ENCODE data around the gene C1orf167.
A peak's percentile ranks its signal among the peaks of the same experiment; 100 is the strongest.

The C1orf167 gene

GRCh38 chr1:11787804-11788436 lies 25.9 kb downstream of the C1orf167 start:
- no peak for DNase-seq

- no peak for DNase-seq
These were observed 26.6 kb downstream of the C1orf167 start for GRCh38 chr1:11788549-11789053.

DNA sequence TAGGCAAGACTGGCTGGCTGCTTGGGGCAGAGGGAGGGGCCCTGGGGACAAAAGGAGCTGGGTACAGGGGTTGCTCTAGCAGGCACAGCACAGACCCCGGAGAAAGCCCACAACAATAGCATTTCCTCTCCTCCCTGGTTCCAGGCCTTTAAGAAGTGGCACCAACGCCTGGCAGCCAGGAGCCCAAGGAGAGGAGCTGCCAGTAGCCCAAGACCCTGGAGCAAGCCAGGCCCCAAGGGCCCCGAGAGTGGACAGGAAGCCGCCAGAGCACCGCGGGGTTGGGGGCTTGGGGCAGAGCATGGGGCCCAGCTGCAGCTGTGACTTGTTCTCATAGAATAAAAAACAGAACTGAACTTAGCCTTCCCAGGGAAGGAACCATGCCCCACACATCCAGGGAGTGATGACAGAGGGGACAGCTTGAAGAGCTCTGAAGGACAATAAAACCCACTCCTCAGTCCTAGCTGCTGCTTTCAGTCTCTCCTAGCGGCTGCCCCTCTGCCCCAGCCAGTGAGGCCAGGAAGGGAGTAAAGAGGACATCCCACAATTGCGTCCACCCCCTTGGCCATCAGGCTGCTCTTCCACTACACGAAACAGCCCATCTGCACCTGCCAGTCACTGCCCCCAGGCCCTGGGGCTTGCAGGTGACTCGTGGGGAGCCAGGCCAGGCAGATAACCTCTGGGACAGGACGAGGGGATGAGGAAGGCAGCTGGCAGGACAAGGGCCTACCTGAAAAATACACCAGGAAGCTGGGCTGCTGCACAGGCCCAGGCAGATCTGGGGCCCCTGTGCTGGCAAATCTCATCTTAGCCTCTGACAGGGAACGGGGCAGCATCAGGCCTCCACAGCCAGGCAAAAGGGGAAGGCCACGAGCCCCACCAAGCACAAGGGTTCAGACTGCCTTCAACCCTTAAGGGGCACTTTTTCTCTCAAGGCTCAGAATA lies 27.4 kb downstream of the C1orf167 start:
- no peak for DNase-seq

DNA sequence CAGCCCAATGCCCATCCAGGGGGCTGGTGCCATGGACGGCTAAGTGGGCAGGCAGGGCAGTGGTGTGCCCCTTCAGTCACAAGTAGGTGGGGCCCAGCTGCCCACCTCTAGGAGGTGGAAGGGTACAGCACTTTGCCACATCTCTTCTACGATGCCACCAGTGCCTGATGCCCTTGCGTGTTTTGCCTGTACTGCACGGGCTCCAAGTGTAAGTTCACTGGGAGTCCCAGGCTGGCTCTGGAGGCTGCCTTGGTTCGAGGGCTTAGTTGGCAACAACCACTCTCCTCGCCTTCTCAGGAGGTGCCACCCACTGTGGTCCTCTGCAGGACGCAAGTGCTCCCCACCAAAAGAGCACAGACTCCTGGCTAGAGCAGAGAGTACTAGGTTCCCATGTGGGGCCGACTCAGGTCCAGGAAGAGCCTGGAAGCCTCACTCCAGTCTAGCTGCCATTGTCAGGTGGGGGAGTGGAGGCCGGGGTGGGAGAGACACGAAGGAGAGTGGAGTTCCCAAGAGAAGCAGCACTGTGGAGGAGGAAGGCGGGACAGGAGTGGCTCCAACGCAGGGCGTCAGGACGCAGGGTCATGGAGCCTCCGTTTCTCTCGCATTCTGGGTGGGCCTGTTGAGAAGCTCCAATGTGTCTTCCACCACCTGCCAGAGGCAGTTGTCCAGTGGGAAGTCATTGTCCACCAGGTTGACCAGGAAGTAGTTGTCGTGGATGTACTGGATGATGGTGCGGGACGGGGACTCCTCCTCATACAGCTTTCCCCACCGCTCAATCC lies 28.3 kb downstream of the C1orf167 start:
- no peak for DNase-seq

DNA sequence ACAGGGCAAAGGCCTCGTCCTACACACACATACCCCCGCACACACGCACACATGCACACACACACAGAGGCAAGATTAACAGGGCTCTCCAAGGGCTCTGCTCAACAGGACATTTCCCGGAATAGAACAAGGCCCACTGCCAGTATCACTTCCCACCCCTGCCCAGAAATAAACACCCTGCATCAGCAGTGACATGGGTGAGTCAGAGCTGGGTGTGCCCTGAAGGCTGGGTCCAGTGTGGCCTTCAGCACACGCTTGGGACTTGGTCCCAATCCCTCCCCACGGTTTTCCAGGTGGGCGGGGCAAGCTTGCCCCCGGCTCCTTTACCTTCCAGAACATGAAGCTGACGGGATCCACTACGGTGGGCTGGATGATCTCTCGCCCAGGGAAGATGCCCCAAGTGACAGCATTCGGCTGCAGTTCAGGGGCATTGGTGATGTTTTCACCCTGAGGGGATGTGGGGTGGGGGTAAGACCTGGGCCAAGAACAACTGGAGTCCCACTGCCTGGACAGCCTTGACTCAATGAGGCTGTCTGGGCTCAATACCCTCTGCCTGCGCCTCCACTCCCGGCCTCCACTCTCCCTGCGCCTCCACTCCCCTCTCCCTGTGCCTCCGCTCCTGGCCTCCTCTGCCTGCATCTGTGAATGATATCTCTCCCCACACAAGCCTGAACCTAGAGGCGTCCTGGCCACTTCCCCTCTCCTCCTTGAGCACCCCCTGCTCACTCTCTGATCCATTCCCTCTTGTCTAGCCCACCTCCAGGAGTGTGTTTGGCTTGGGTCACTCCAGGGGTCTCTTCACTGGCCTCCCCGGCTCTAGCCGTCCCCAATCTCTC lies 29.1 kb downstream of the C1orf167 start:
- DNase-seq = no peak

- no peak for DNase-seq
These were observed 30.1 kb downstream of the C1orf167 start for GRCh38 chr1:11792106-11792505.

DNA sequence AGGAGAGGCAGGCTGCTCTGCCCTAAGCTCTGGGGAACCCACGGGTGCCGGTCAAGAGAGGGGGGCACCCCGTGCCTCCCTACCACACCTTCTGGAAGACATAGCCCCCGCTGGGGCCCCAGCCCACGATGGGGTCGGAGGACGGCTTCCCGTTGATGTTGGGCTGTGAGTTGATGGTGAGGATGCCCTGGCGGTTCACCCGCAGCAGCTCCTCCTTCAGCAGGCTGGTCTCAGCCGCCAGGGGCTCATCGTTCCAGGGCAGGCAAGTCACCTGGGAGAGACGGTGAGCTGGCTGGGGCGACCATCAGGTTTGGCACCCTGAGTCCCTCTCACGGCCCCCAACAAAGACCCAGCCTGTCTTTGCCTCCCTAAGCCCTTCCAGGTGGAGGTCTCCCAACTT lies 31.8 kb downstream of the C1orf167 start:
- DNase-seq = no peak

GRCh38 chr1:11794446-11795237 lies 32.6 kb downstream of the C1orf167 start:
- no peak for DNase-seq

GRCh38 chr1:11795238-11795890 lies 33.4 kb downstream of the C1orf167 start:
- no peak for DNase-seq

DNA sequence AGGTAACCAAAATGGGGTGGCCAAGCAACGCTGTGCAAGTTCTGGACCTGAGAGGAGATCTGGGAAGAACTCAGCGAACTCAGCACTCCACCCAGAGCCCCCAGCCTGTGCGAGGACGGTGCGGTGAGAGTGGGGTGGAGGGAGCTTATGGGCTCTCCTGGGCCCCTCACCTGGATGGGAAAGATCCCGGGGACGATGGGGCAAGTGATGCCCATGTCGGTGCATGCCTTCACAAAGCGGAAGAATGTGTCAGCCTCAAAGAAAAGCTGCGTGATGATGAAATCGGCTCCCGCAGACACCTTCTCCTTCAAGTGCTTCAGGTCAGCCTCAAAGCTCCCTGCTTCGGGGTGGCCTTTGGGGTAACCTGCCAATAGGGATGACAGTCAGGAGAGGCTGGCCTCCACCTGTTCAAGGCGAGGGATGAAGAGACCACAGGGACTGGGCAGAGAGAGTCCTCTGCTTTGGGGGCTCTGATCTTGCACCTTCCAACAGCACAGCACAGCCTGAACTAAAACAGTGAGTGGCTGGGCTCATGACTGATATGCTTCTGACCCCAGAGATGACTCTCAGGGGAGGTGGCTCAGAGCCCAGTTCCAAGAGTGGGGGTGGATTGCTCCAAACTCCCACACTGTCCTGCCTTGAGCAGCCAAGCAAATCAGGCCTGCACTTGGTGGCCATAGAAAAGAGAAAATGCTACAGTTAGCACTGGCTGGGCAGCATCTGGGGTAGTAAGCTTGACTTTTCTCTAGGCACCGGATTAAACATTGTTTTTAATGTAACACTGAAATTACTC lies 34.2 kb downstream of the C1orf167 start:
- DNase-seq = no peak

DNA sequence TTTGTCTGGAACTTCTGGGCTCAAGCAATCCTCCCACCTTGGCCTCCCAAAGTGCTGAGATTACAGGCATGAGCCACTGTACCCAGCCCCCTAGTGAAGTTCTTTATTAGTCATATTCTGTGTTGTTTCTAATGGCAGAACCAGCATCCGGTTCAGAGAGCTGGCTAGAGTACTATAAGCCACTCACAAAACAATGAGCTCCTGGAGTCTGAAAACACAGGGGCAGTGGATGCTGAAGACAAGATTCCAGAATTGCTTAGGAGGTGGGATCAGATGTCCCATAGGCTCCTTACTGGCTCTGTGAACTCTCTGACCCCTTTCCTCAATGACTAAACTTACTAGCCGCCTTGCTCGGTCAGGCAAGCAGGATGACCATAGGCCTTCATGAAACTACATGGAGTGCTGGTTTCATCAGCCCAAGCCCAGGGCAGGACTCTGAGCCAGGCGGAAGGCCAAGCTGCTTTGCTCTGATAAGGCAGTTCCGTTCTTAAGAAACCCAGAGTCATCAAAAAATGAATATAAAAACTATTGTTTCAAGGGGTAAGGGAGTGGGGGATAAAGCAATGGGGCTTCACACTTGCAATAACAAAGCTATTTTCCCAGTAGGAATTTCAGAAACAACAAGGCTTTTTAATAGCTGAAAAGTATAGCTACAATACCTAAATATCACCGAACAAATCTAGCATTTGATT lies 35.7 kb downstream of the C1orf167 start:
- no peak for DNase-seq

- no peak for DNase-seq
These were observed 37.1 kb downstream of the C1orf167 start for GRCh38 chr1:11799099-11799498.

DNA sequence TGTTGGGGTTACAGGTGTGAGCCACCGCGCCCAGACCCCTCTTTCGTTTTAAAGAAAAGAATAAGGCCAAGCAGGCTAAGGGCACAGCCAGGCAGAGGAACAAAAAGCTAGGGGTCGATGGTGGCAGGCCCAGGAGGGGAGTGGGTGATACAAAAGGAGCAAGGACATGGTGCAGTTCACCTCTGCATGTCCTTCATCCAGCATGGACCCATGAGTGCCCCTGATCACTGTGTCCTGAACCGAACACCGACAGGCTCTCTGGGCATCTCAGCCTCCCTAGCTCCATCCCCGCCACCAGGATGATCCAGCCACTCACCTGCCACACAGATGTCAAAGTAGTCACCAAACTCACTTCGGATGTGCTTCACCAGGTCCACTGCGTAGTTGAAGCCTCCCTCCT lies 37.9 kb downstream of the C1orf167 start:
- no peak for DNase-seq

- no peak for DNase-seq
These were observed 38.4 kb downstream of the C1orf167 start for GRCh38 chr1:11800391-11800755.

DNA sequence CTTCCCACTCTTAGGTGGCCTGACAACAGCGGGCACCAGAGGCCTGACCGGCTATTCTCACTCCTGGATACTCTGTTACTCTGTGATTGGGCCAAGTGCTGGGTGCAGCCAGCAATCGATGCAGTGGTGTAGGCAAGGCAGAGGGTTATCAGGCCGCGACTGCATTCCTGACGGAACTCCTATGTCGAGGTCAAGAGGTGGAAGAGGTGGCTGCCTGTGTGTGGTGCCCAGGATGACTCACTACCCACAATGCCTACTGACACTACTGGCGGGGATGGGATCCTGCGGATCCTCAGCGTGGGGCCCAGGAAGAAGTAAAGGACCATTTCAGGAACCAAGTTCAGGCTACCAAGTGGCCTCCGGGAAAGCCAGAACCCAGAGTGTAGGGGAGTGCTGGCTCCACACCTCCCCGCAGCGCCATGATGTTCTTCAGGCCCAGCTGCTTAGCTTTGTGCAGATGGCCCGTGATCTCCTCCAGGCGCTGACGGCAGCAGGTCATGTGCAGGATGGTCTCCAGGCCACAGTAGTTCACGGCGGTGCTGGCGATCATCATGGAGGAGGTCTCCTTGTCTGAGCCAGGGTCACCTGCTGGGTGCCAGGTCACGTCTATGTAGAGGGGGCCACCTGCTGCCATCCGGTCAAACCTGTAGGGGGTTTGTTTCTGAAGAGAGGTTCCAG lies 38.9 kb downstream of the C1orf167 start:
- no peak for DNase-seq

DNA sequence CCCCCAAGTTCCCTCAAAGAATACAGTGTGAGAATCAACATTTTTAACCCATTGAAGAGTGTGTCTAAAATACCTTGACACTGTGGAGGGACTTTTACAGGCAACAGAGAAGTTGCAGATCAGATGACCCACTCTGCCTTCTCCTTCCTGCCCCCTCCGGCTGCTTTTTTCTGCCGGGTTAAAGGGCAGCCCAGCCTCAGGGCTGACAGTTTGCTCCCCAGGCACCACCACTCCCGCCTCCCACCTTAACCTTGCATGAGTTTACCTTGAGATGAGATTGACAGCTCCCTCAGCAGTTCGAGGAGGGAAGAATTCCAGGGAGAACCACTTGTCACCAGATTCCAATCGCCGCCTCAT lies 40.6 kb downstream of the C1orf167 start:
- DNase-seq = peak in 1 of 2 experiments; percentile 19

DNA sequence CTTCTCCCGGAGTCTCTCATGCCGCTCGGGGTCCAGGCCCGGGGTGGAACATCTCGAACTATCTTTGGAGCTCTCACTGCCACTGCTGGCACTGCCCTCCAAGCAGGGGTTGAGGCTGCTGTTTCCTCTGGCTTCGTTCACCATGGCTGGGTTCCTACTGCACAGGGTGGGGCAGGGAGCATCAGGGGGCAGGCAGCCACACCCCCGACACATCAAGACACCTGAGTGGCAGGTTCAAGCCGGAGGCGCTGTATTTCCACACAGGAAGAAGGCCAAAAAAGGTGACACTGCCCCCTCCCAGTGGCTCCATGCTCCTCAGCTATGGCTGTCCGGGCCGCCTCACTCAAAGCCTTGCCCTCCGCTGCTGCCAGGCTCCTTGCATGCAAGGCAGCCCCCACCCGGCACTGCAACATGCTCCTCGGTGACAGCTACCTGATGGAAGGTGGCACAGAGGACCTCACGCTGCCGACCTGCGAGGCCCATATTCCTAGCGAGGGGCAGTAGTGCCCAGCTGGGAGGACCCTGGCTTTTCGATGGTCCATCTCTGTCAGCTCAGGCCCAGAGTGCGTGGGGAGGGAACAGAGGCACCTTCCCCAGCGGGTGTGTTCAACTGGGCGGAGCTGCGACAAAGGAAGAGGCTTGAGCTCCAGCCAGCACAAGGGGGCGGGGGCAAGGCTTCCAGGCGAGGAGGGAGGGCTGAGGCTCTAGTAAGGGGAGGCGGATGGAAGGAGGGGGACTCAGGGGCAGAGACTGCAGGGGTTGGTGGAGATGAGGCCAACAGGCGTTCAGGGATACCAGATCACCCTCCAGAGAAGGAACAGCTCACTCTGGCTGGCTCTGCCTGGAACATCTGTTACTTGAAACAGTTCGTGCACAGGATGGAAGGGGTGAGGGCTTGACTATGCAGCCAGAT lies 41.2 kb downstream of the C1orf167 start:
- DNase-seq = peak; percentile 26 to 31
